NCI-H510A treated with DMSO at 0.1 percent for 48 hours (cell line): ENCODE data around the gene ARID5B.

Source experiments
- DNase-seq: peaks from one replicate; lab custom pipeline; 2025; lab: John Stamatoyannopoulos, UW

ARID5B gene

GRCh38 chr10:61937631-61938351 is 36.3 kb downstream of the ARID5B start:
- no peak for DNase-seq

GRCh38 chr10:61939902-61940301 is 38.4 kb downstream of the ARID5B start:
- no peak for DNase-seq

- no peak for DNase-seq
Observed at GRCh38 chr10:61941202-61941681, 39.7 kb downstream of the ARID5B start.

DNA sequence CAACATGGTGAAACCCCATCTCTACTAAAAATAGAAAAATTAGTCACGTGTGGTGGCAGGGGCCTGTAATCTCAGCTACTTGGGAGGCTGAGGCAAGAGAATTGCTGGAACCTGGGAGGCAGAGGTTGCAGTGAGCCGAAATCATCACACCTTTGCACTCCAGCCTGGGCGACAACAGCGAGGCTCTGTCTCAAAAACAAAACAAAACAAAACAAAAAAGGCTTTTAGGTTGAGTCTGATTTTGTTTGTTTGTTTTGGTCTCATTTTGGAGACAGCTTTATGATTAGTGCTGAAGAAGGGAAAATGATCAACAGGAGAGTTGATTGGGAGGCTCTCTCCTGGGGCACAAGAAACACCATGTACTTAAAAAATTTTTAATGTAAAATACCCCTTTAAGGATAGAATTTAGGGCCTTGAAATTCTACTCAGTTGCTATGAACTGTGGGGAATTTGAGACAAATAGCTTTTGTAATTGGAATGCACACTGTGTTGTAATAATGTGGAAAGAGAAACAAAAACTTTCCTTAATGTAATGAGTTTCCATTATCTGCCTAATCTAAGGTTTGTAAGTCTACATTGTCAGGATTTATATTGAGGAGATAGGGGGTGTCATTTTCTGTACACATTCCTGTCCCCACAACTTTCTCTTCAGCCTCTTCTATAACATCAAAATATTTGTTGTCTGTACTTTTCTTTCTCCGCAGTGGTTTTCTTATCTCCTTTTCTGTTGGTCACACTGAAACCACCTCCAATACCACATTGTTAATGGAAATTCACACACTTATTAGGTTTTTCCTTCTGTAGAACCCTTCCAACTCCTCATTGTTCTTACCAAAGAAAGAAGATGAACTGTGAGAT is 41.3 kb downstream of the ARID5B start:
- DNase-seq: no peak

- DNase-seq: no peak
Observed at GRCh38 chr10:61943674-61944378, 42.3 kb downstream of the ARID5B start.

DNA sequence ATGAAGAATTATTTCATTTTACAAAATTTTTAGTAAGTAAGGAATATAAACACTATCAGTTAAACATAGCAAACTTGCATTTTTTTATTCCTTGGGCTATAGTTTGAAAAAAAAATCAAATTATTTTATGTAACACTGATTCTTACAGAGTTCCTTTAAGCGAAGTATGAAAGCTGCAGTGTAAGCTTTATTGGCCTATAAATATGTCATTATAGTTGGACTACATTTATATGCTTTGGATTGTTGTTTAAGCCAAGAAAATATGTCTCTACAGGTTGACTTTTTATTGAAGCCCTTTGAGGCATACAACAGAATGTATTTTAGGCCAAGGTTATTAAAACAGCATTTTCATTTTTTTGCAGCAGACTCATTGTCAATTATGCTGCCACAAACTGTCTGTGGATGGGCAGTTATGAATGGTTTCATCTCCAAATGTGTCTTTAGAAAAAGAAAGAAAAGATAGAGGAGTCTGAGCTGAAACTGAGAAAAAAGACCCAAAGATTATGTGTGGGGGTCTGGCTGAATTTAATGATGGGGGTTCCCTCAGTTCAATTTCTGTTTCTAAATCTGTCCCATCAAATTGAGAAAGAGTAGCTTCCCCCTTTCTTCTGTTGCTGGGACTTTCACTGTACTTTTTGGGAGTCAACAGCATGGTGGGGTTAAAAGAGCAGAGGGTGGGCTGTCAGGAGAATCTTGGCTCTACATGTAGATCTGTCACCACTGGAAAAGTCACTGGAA is 43.1 kb downstream of the ARID5B start:
- no peak for DNase-seq

DNA sequence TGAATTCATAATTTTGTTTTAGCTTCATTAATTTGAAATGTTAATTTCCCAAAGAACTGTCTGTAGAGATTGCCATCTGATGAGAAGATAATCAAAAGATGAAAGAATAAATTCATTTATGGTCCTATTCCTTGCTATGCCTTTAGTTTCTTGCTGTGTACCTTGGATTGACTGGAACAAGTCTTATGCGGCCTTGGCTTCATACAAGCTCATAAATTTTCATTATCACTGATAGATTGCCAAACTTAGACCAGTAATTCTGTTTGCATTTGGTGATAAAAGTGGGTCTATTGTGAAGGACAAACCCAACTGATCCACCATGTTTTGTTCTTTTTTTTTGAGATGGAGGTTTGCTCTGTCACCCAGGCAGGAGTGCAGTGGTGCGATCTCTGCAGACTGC is 48.2 kb downstream of the ARID5B start:
- DNase-seq: no peak

GRCh38 chr10:61950449-61951143 is 49.1 kb downstream of the ARID5B start:
- DNase-seq: peak; percentile 2

- no peak for DNase-seq
Observed at GRCh38 chr10:61951144-61951483, 49.6 kb downstream of the ARID5B start.

DNA sequence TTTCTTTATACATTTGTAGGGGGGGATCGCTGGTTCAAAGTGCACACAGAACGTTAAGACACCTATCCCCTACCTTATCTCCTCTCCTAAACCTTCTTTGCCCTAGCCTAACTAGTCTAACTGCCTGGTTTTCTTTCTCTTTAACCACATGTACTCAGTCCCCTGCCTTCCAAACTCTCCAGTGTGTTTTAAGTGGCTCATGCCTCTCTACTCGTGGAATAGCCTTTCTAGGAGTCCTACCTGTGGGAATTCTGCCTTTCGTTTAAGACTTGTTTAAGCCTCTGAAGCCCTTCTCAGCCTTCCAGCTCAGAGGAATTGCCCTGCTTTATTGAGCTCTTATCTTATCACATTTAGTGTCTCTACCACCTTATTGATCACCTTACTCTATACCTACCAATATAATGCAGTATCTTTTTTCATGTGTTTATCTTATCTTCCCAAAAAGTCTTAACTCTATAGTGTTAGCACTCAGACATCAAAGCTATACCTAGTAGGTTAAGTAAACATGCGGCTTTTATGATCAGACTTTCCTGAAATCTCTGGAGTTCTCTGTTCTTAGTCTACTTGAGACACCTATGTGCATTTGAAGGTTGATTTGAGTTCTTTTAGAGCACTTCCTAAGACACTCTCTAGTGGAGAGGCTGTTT is 50.7 kb downstream of the ARID5B start:
- no peak for DNase-seq

GRCh38 chr10:61953183-61953582 is 51.7 kb downstream of the ARID5B start:
- no peak for DNase-seq

DNA sequence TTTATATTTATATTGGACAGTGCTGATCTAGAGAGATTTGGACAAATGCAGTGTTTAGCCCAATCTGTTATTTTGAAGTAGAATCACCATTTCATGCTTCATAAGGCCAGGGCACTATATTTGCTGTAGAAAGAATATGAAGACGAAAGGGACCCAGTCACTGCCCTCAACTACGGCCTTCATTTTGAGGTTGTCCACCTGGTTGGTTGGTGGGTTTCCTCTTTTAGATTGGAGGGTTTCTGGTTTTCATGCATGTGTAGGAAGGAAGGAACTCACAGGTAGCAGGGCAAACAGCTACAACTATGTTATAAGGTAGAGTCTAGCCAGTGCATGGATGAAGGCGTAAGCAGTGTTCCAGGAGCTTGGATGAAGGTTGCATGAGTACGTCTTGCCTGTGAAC is 56.3 kb downstream of the ARID5B start:
- DNase-seq: no peak

GRCh38 chr10:61958311-61958710 is 56.8 kb downstream of the ARID5B start:
- DNase-seq: no peak

DNA sequence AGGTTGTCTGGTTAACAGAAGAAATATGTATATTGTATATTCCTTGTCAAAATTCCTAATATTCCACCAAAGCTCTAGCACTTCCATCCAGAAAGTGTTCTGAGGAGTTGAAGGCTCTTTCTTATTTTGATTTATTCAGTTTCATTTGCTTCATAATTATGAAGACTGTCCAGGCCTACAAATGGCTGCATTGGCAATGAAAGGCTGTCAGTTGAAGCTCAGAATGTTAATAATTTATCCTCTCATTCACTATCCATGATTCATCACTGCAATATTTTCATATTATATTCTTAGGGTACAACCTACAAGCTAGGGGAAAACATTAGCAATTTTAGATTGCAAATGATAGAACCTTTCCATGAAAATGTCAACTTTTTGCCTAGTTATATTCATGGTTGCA is 57.3 kb downstream of the ARID5B start:
- no peak for DNase-seq

GRCh38 chr10:61959814-61960213 is 58.3 kb downstream of the ARID5B start:
- no peak for DNase-seq

DNA sequence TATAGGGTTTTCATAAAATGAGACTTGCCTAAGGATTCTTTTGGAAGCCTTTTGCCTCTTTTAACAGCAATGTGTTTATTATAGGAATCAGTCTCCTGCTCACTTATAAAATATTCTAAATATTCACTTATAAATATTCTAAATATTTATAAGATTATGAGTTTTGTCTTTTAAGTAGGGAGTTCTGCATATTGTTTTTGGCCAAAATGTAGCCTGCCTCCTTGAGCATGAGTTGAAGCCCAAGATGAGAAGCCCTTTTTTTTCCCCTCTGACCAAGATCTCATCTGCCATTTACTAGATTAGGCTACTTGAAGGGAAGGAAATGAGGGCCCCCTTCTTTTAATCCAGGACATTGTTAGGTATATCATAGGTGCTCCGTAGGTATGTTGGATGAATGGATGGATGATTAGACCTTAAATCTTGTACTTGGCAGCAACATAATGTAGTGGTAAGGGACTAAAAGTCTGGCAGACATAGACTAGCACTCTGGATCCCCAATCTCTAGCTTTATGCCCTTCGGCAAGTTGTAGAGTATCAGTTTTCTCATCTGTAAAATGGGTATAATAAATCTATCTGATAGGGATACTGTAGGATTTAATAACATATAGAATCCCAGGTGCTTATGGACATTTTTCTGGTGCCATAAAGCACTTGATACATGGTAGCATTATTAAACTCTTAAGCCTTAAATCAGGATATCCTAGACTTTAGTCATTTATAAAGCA is 59.1 kb downstream of the ARID5B start:
- DNase-seq: no peak

DNA sequence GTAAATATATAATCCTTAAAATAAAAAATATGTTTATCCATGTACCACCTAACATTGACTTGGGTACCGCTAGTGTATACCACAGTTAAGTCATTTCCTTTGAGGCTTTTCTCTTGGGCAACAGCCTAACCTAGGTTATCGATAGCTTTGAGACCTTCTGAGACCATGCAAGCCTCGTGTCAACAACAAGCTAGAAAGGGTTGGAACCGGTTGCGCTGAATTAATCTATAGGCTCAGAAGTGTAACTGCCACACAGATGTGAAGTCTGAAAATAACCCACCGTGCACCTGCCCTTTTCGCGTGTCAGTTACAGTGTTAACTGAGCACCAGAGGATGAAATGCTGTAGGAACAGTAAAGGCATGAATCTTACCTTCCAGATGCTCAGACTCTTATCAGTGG is 59.8 kb downstream of the ARID5B start:
- DNase-seq: no peak

- DNase-seq: no peak
Observed at GRCh38 chr10:61962971-61963370, 61.5 kb downstream of the ARID5B start.

DNA sequence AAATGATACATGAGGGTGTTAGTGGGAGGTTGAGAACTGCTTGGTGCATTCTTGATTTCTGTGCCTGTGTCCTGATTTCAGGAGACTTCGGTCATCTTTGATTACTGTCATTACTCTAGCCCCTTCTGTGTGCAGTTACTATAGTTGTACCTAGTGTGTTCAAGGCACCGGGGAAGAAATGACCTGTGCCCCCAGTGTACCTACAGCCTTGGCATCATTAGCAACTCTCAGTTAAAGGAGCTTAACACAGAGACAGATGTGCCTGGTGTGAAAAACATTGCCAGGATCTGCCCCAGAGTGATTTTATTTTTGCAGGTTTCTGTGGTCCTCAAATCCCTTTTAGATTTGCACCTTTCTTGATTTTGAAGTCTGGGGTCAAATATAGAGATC is 62.2 kb downstream of the ARID5B start:
- DNase-seq: no peak

- DNase-seq: no peak
Observed at GRCh38 chr10:61964059-61964709, 62.7 kb downstream of the ARID5B start.
